Uterus (tissue), 4 donors: Measurements from ENCODE around the gene CAMK2B. TPM values are rescaled to one million over a fixed set of nuclear protein-coding genes. Genes with fewer than 3 reads are reported as not detected.

Experiments used
- DNase-seq, 2 donors: peaks; one replicate each; pipeline ENCODE4 v3.0.0-alpha.2; 2019 to 2020
- H3K27ac ChIP-seq, 2 donors: fragments of 200-600 bp; sonication (generic); 1 replicate in 1 of 2; 2 replicates in 1 of 2; pipeline ENCODE4 v1.5.1; 2016 to 2018
- H3K27me3 ChIP-seq, 2 donors: fragments of 200-600 bp; sonication (generic); one replicate each; pipeline ENCODE4 v1.5.1; 2018 to 2019; ENCODE audit warnings: control low read depth in 1 of 2
- H3K36me3 ChIP-seq, 2 donors: fragments of 200-600 bp; sonication (generic); one replicate each; pipeline ENCODE4 v1.5.1; 2019; ENCODE audit warnings: control low read depth in 1 of 2
- H3K4me1 ChIP-seq, 2 donors: fragments of 200-600 bp; sonication (generic); one replicate each; pipeline ENCODE4 v1.5.1; 2018 to 2019; ENCODE audit warnings: control low read depth in 1 of 2
- H3K4me3 ChIP-seq, 2 donors: fragments of 200-600 bp; sonication (generic); 1 replicate in 1 of 2; 2 replicates in 1 of 2; pipeline ENCODE4 v1.5.1; 2018 to 2019; ENCODE audit warnings: mild to moderate bottlenecking in 1 of 2
- H3K9me3 ChIP-seq, 2 donors: fragments of 200-600 bp; sonication (generic); one replicate each; pipeline ENCODE4 v1.5.1; 2019; ENCODE audit warnings: control low read depth in 1 of 2
- POLR2A ChIP-seq, 2 donors: fragments of 450-650 bp; IDR thresholded peaks; one replicate each; pipeline ENCODE4 v1.6.1; 2016; ENCODE audit warnings: antibody characterized with exemption in 2 of 2, mild to moderate bottlenecking in 1 of 2, moderate library complexity in 1 of 2
- intact Hi-C: fragments of 100-400 bp; cut with DNase I; formaldehyde crosslinking; loops from one replicate; pipeline ENCODE4 v1.15.1; 2023; ENCODE audit warnings: low total_unique reads
- total RNA-seq, 4 donors: library from RNA; depleted of rRNA in 3 of 4; stranded (reverse); fragments of >200 nt in 3 of 4; gene quantifications; one replicate each; pipeline versions ENCODE4 v1.1.0 to v1.2.4, GENCODE V29; 2014 to 2023
- TF ChIP-seq, protein P1 (sequence below), 4 experiments: fragments of 200-600 bp in 2 of 4; fragments of 450-650 bp in 2 of 4; sonication (generic) in 2 of 4; IDR thresholded peaks; one replicate each; pipeline ENCODE4 v1.5.1; 2016 to 2019; ENCODE audit warnings: antibody characterized with exemption in 4 of 4, mild to moderate bottlenecking in 2 of 4, moderate library complexity in 1 of 4
- donor health status: DM: yes; HTN: yes; CAD: no.

The CAMK2B gene
- total RNA-seq, 4 donors from 2014 or later = 0.40 to 1.1 TPM; not detected in 2

DNA sequence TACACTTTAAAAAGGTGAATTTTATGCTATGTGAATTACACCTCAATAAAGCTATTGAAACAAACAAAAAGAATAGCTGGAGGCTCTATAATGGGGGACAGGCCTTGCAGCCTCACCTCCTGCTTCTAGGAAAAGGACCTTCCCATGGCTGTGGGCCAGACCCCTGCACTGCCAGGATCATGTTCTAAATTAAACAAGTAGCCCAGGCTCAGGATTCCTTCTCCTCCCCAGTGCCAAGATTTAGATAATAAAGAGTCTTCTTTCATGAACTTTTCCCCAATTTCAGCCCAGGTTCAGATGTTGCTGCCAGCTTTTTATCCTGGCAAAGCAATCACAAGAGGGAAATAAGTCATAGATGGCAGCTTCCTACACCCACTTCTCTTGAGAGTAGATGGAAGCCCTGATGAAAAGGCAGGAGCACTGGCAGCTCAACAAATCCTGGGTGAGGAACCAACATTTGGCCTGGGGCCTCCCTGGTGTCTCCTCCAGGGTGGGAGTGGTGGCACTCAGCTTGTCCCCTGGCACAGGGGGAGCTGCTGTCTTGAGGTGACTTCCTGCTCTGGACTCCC lies 22.2 kb upstream of the CAMK2B start:
- Histone ChIP-seq H3K27ac (no peak overlapping the region), H3K27me3 (no peaks in the 10 kb centered on the region), H3K4me1 (no peaks in the 10 kb centered on the region), H3K9me3 (no peaks in the 10 kb centered on the region), H3K36me3 (no peaks in the 10 kb centered on the region), H3K4me3 (no peak overlapping the region)
- DNase-seq = no peak
- no peak for TF ChIP-seq POLR2A (IDR thresholded peaks at IDR 0.05)
- TF ChIP-seq, protein P1, sequence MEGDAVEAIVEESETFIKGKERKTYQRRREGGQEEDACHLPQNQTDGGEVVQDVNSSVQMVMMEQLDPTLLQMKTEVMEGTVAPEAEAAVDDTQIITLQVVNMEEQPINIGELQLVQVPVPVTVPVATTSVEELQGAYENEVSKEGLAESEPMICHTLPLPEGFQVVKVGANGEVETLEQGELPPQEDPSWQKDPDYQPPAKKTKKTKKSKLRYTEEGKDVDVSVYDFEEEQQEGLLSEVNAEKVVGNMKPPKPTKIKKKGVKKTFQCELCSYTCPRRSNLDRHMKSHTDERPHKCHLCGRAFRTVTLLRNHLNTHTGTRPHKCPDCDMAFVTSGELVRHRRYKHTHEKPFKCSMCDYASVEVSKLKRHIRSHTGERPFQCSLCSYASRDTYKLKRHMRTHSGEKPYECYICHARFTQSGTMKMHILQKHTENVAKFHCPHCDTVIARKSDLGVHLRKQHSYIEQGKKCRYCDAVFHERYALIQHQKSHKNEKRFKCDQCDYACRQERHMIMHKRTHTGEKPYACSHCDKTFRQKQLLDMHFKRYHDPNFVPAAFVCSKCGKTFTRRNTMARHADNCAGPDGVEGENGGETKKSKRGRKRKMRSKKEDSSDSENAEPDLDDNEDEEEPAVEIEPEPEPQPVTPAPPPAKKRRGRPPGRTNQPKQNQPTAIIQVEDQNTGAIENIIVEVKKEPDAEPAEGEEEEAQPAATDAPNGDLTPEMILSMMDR (IDR thresholded peaks at IDR 0.05) = no peak
- intact Hi-C loops = no loop called here

DNA sequence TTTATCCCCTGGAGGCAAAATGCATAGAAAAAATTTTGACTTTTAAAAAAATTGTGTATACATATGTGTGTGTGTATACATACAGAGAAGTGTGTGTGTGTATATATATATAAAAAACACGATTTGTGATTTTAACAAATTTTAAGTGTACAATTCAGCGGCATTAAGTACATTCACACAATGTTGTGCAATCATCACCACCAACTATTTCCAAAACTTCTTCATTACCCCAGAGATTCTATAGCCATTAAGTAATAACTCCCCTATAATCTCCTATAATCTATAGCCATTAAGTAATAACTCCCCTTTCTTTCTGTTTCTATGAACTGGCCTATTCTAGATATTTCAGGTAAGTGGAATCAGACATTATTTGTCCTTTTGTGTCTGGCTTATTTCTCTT lies 20.7 kb upstream of the CAMK2B start:
- TF ChIP-seq, protein P1 (IDR thresholded peaks at IDR 0.05) = no peak
- no peak for TF ChIP-seq POLR2A (IDR thresholded peaks at IDR 0.05)
- Histone ChIP-seq H3K27ac (no peak overlapping the region), H3K4me1 (no peaks in the 10 kb centered on the region), H3K36me3 (no peaks in the 10 kb centered on the region), H3K9me3 (no peaks in the 10 kb centered on the region), H3K27me3 (no peaks in the 10 kb centered on the region), H3K4me3 (no peak overlapping the region)
- DNase-seq = no peak
- intact Hi-C loops = no loop called here

DNA sequence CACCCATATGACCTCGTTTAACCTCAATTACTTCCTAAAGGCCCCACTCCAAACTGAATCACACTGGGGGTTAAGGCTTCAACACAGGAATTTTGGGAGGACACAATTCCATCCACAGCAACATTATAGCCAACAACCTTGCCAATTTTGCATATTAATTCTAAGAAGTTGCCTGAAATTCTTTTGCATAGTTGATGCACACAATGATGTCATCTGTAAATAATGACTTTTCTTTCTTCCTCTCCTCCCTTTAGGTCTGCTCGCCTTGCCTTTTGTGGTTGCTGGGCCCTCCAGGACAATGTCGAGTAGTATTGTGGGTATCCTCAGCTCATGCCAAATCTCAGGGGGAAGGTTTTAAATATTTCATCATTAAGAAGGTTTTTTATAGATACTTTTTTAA lies 16.0 kb upstream of the CAMK2B start:
- H3K4me1 ChIP-seq = no peaks in the 10 kb centered on the region
- intact Hi-C loops = no loop called here

DNA sequence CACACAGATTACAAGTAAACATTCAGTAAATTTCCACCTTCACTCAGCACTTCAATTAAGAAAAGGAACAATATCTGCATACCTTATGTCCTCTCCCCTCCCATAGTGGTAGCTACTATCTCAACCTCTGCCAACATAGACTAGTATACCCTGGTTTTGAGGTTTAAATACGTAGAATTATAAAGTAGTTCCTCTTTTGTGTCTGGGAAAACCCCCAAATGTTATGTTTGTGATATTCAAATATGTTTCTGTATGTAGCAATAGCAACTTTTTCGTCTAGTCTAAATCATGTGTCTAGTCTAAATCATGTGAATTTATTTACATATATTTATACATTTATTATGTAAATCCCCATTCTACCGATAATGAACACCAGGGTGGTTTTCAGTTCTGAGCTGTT lies 13.2 kb upstream of the CAMK2B start:
- Histone ChIP-seq H3K27ac (no peak overlapping the region), H3K36me3 (no peaks in the 10 kb centered on the region), H3K9me3 (no peaks in the 10 kb centered on the region), H3K4me3 (no peak overlapping the region), H3K27me3 (no peaks in the 10 kb centered on the region), H3K4me1 (peaks cover 0 to 4% of the 10 kb centered on the region in 2 donors)
- TF ChIP-seq, protein P1 (IDR thresholded peaks at IDR 0.05) = no peak
- TF ChIP-seq POLR2A (IDR thresholded peaks at IDR 0.05) = no peak
- intact Hi-C loops = no loop called here
- no peak for DNase-seq

More for the DNA sequence above, 16.0 kb upstream of the CAMK2B start:
- Histone ChIP-seq H3K4me3 (no peak overlapping the region), H3K27me3 (no peaks in the 10 kb centered on the region), H3K9me3 (no peaks in the 10 kb centered on the region), H3K36me3 (no peaks in the 10 kb centered on the region), H3K27ac (no peak overlapping the region)
- TF ChIP-seq, protein P1 (IDR thresholded peaks at IDR 0.05) = no peak
- no peak for TF ChIP-seq POLR2A (IDR thresholded peaks at IDR 0.05)
- no peak for DNase-seq

DNA sequence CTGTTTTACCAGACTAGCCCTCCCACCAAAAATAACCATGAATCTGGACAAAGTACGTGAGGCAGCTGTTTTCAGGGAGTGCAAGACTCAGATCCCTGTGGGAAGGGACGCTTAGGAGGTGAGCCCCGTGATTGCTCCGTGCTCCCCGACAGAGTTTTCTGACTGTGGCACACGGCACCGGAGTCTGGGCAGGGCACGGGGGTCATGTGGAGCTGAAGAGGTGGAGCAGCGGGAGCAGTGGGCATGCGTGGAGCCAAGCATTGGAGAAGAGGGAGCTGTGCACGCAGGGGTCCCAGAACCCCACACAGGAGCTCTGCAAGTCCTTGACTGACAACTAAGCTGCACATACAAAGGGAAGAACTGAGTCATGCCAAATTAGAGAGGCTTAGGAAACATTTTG lies 11.1 kb upstream of the CAMK2B start:
- Histone ChIP-seq H3K27ac (no peak overlapping the region), H3K9me3 (no peaks in the 10 kb centered on the region), H3K36me3 (no peaks in the 10 kb centered on the region), H3K4me3 (no peak overlapping the region), H3K4me1 (peaks cover 0 to 4% of the 10 kb centered on the region in 2 donors), H3K27me3 (no peaks in the 10 kb centered on the region)
- DNase-seq = no peak
- intact Hi-C loops = no loop called here
- TF ChIP-seq, protein P1 (IDR thresholded peaks at IDR 0.05) = no peak
- TF ChIP-seq POLR2A (IDR thresholded peaks at IDR 0.05) = no peak
